ENCODE results near the gene AKAP13.

AKAP13 gene

GRCh38 chr15:85593809-85594445, 213.5 kb downstream of the AKAP13 start:
- no peak for DNase-seq (ENCODE audit: low read depth in 2 of 2)

DNA sequence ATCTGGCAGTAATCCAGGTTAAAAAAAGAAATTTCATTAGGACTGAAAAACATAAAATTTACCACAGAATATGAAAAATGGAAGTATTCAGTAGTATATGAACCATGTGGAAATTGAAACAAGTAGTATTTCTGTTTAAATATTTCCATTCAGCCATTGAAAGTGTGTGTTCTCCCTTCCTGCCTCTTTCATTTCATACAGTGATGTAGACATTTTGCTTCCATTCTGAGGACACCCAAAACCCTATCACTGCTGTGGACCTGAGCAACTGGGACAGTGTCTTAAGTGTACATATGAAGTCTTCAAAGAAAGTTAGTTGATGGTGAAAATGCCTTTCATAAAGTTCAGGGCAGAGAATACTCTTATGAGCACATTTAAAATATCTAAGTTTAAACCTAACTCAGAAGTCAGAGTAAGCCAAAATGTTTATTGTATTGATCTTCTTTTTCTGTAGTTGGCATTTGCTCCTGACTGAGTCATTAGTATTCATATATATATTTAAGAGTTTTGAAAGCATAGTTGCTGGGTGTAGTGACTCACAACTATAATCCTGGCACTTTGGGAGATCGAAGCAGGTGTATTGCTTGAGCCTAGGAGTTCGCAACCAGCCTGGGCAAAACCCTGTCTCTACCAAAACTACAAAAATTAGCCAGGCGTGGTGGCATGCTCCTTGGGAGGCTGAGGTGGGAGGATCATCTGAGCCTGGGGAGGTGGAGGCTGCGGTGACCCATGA, 215.6 kb downstream of the AKAP13 start:
- DNase-seq (ENCODE audit: low read depth in 2 of 2): no peak

DNA sequence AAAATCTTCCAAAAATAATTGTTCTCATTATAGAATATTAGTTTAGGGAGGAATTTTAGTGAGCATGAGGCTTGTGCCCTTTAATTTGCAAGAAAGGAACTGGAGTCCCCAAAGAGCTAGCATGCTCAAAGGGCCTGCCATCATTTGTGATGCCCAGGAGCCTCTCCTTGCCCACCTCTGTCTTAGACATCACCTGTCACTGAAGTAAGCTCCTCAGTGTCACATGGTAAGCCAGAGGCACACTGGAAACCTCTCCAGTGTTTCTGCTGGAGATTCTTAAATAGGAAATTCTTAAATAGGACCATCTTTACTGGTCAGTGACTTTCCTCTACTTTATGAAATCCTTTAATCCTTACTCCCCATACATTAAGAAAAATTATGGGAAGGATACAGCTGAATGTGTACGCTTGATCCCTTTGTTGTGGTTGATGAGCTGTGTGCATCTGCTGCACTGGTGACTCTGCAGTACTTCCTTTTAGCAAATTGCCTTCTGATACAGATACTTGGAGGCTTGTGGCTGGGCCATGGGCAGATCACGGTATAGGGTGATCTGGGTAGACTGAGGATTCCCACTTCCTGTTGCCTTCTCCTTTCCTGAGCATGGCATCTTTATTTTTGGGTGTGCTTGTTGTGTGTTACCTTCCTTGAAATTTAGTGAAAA, 216.9 kb downstream of the AKAP13 start:
- no peak for DNase-seq (ENCODE audit: low read depth in 2 of 2)

GRCh38 chr15:85598219-85598618, 217.8 kb downstream of the AKAP13 start:
- DNase-seq (ENCODE audit: low read depth in 2 of 2): no peak

DNA sequence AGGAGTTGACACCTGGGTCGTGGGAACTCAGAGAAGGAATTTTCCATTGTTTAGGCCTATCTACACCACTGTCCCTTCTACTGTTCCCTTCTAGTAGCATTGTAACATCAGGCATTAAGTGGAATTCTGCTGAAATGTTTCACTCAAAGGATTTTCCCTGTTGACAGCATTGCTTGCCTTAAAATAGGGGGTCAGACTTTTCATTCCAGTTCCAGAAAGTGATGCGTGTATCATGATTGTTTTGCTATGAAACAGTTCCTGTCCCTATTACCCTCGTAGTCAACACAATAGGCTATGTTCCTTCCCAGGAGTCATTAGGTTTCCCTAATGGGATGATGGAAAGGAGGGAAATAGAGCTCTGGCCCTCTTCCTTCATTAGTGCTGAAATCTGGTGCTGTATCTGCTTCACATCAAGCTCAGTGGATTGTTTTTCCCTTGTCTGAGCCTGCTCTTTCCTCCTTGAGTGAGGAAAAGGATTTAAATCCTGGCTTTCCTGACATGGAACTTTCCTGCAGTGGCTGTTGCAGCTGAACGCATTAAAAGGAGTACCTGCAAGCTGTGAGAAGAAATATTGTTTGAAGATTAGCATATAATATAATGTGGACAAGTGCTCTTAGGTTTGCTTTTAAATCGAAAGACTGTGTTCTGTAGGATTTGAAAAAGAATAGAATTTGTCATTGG, 218.5 kb downstream of the AKAP13 start:
- no peak for DNase-seq (ENCODE audit: low read depth in 2 of 2)

GRCh38 chr15:85600001-85600400, 219.6 kb downstream of the AKAP13 start:
- no peak for DNase-seq (ENCODE audit: low read depth in 2 of 2)

GRCh38 chr15:85603160-85603559, 222.8 kb downstream of the AKAP13 start:
- DNase-seq (ENCODE audit: low read depth in 2 of 2): no peak

DNA sequence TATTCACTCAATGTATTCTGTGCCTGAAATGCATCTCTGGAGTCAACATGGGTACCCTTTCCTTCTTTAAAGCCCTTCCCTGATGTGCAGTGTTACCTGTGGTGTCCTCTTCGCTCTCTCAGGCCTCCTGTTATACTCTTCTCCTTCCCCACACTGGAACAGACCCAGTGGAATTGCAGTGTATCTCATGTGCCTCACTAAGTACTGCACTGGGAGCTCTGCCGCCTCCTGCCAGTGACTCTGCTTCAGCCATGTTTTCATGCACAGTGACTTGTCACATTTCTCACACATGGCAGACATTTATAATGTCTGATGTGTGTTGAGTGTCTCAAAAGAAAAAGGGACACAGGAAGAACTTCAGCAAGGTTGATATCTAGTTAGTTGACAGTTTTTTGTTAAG, 223.3 kb downstream of the AKAP13 start:
- no peak for DNase-seq (ENCODE audit: low read depth in 2 of 2)

- no peak for DNase-seq (ENCODE audit: low read depth in 2 of 2)
Measured at GRCh38 chr15:85604194-85604593, 223.8 kb downstream of the AKAP13 start.

DNA sequence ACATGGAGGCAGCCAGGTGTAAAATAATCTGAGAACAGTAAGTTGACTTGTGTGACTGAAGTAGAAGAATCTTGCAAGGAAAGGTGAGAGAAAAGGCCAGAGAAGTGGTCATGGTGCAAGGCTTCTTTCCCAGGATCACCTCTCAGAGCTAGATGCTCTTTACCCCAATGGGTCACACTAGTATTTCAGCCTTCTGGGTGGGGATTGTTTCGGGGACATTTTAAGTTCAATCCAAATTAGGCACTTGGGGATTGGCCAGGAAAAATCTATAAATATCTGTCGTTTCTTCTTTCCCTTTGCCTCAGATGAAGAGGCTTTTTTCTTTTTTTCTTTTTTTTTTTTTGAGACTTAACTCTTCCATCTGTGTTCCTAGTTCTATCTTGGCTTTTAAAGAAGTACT, 226.3 kb downstream of the AKAP13 start:
- no peak for DNase-seq (ENCODE audit: low read depth in 2 of 2)

DNA sequence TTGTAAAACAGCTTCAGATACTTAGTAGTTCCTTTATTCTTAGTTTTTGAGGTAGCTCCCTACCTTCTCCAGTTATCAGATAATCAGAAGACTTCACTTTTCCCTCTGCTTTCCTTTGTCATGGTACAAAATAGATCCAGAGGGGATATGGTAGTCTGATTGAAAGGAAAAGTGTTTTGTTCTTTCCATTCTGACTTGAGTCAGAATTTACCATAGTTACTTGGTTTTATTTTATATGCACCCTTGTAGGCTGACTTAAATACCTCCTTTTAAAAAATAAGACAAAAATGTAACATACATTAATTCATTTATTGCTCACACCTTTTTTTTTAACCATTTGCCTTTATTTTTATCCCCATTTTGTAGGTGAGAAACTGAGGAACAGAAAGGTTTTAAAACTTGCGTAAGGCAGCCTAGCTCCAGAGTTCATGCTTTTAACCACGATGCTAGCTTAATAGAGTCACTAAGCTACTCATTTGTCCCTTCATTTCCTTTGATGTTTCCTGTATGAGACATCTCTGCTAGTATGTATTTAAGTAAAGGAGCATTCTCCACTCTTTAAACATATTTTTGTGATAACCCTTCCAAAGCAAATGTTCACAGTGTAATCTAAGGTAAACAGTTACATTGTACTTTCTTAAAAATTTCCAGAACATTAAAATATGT, 226.9 kb downstream of the AKAP13 start:
- DNase-seq (ENCODE audit: low read depth in 2 of 2): no peak

DNA sequence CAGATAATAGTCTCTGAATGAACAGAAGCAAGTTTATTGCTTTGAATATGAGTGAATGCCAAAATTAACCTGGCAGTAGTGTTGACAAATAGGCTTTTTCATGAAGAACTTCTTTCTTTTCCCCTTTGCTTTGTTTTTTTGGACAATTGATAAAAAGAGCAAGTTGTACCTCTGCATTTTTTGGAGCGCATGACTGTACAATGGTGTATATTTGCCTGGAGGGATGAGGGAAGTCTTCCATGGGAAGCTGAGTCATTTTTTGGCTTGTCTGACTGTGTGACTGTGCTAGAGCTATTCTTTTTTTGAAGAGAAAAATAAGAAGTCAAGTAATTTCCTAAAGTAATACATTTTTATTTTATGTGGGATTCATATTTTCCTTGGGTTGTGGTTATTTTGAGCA, 227.4 kb downstream of the AKAP13 start:
- DNase-seq (ENCODE audit: low read depth in 2 of 2): no peak

DNA sequence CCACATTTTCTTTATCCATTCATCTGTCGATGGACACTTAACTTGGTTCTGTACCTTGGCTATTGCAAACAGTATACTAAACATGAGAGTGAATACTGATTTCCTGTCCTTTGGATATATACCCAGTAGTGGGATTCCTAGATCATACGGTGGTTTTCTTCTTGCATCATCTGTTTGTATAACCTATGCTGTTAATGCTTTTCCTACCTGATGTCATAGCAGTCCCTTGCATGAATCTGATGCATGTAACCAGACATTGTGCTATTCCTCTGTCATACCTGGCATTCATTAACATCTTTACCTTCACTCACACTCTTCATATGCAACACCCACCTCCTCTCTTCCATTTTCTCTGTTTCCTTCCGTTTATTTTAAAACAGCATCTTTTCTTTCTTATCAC, 229.1 kb downstream of the AKAP13 start:
- no peak for DNase-seq (ENCODE audit: low read depth in 2 of 2)

DNA sequence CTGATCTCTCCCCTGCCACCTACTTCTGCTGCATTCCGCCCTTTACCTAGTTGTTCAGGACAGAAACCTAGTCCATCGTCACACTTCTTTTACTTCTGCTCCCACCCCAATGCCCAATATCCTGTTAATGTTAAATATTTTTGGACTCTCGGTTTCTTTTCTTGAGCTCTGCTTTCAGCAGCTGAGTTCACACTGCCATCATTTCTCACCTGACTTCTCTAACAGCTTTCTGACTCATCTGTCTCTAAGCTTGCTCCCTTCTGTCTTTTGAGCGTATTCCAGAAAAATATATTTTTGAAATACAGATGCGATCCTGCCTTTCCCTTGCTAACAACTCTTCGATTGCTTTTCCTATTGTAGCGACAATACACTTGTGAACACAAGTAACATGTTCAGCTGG, 231.0 kb downstream of the AKAP13 start:
- DNase-seq (ENCODE audit: low read depth in 2 of 2): no peak

- no peak for DNase-seq (ENCODE audit: low read depth in 2 of 2)
Measured at GRCh38 chr15:85614059-85614458, 233.7 kb downstream of the AKAP13 start.

DNA sequence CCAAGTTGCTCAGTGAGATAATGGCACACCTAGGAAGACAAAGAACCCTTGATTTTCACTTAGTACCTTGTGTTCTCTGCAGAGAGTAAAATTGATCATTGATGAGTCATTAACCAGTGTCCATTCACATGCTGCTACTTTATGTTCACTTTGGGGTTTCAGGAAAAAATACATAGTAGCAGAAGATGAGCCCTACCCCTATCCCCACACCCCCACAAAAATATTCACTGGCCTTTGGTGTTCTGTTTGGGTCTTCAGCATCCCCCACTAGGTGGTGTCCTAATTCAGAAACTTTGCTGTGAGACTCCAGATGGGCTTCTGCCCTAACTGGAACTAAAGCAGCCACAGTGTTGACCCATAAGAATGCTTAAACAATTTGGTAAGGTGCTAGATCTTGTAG, 235.5 kb downstream of the AKAP13 start:
- no peak for DNase-seq (ENCODE audit: low read depth in 2 of 2)

- DNase-seq (ENCODE audit: low read depth in 2 of 2): no peak
Measured at GRCh38 chr15:85616549-85617110, 236.2 kb downstream of the AKAP13 start.

DNA sequence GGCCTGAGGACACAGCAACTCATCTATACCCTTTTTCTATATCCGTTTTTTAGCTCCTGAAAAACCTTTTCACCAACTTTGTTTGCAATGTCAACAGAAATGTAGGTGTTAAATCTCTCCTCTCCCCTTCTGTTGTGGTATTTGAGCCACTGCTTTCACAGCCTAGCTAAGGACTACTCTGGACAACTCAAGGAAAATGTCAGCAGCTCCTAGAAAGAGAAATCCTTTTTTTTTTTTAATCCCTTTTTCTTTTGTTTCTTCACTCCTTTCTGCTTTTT, 237.8 kb downstream of the AKAP13 start:
- DNase-seq (ENCODE audit: low read depth in 2 of 2): no peak

GRCh38 chr15:85618956-85619491, 238.6 kb downstream of the AKAP13 start:
- peak in 1 of 2 donors; percentile 44 for DNase-seq (ENCODE audit: low read depth in 2 of 2)

DNA sequence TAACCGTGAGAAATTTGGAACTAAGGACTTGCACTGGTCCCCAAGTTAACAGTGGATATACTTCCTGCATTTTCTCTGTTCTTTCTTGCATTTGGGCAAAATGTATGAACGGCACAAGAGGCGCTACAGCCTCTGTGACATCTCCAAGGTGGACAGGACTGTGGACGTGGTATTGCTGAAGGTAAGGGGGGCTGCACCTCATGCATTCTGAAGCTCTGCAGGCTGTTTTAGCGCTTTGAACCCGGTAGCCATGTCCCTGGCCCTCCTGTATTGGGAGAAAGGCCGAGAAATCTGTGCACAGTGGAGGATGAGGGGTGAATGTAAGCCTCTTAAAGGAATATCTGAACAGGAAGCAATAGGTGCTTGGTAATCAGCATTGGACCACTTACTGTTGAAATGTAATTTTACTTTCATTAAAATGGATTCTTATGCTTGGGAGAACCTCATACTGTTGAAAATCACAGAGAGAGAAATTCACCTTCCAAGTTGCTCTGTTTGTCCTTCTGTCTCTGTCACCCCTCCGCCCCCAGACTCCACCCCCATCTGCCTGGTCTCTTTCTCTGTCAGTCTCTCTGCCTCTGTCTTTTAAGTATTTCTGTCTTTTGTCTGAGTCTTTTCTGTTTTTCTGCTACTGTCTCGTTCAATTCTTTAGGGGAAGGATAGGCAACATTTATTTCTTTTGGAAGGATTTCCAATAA, 239.7 kb downstream of the AKAP13 start:
- DNase-seq (ENCODE audit: low read depth in 2 of 2): no peak

DNA sequence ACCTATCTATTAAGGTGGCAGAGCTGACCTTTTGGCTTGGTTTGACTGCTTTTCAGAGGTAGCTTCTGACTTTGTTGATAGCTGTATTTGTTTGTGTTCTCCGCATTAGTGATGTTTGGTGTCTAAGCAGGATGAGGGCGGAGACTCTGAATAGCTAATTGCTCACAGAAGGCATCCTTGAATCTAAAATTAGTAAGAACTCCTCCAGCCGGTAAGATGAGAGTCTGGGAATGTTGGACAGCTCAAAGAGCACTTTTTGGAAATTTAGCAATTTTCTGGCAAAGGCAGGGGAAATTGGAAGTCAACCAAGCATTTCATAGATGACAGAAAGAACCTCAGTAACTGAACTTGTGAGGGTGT, 240.3 kb downstream of the AKAP13 start:
- no peak for DNase-seq (ENCODE audit: low read depth in 2 of 2)

Measured in activated CD8-positive, alpha-beta memory T cell treated with anti-CD3 and anti-CD28 coated beads for 4 hours (primary cell).